AG04450 (cell line): Measurements from ENCODE around the gene GRAMD1A. TPM values are rescaled to one million over a fixed set of nuclear protein-coding genes. Genes with fewer than 3 reads are reported as not detected.
"Not testable (repeated sequence)": the region's sequence is repeated elsewhere in the genome, so short reads cannot be mapped to it uniquely, and the experiment has no call there.

ENCODE experiments used
- CTCF ChIA-PET: fragments of 300-600, 350-600 bp; formaldehyde crosslinking; extraction: SDS; loops from one replicate; lab custom pipeline; 2022; ENCODE audit warnings: antibody characterized with exemption, inconsistent platforms; lab: Charles Lee
- POLR2A ChIA-PET: fragments of 350-600 bp; formaldehyde crosslinking; extraction: SDS; loops from one replicate; lab custom pipeline; 2021; ENCODE audit warnings: antibody characterized with exemption, inconsistent platforms; lab: Yijun Ruan, JAX
- DNase-seq: peaks from one replicate; pipeline ENCODE4 v3.0.0-alpha.2; 2011; ENCODE audit warnings: low read depth, low spot score
- H3K27ac ChIP-seq: one replicate; pipeline ENCODE4 v1.5.1; 2012; ENCODE audit warnings: low read depth, low read length, control low read depth
- H3K27me3 ChIP-seq: one replicate; pipeline ENCODE4 v1.6.0; 2012; ENCODE audit warnings: low read length; ENCODE audit not compliant: control insufficient read depth, insufficient read depth
- H3K4me3 ChIP-seq: 2 replicates; pipeline ENCODE4 v1.5.1; 2011; ENCODE audit warnings: mild to moderate bottlenecking, low read depth, low read length, control low read depth
- H3K9me3 ChIP-seq: 2 replicates; pipeline ENCODE4 v1.5.1; 2012; ENCODE audit warnings: low read length; ENCODE audit not compliant: control insufficient read depth, insufficient read depth
- CTCF ChIP-seq: IDR thresholded peaks from 2 replicates; pipeline ENCODE4 v1.5.1; 2011; ENCODE audit warnings: low read depth, low read length, control low read depth, inconsistent platforms
- polyA plus RNA-seq: library from polyadenylated mRNA; depleted of rRNA; stranded (reverse); fragments of >200 nt; gene quantifications from 2 replicates; pipeline ENCODE4 v1.2.3, GENCODE V29; 2011

The GRAMD1A gene
- polyA plus RNA-seq, 1 experiment: 53.2 TPM

- ChIA-PET POLR2A (interaction anchor here (0.5 kb wide), 1 partner anchor 679 kb away, joined by 3 read pairs; no protein-coding TSS in a partner anchor), CTCF (interaction anchor here (0.9 to 1.5 kb wide), 3 partner anchors 31 to 136 kb away, joined by 3 to 6 read pairs (median 5); no protein-coding TSS in a partner anchor)
- DNase-seq: no peak
- H3K27ac ChIP-seq: no peak overlapping the region
- no peak for TF ChIP-seq CTCF
- H3K4me3 ChIP-seq: no peak overlapping the region
- H3K9me3 ChIP-seq: no peaks in the 10 kb centered on the region; the same call in 1 of the 2 replicates
- H3K27me3 ChIP-seq: no peaks in the 10 kb centered on the region
These were observed 5.3 kb downstream of the GRAMD1A start for GRCh38 chr19:35005256-35005977.

GRCh38 chr19:35006007-35006341 lies 5.9 kb downstream of the GRAMD1A start:
- DNase-seq: not testable (repeated sequence)

GRCh38 chr19:35006342-35006998 lies 6.3 kb downstream of the GRAMD1A start:
- CTCF ChIA-PET: interaction anchor here (0.9 to 1.8 kb wide), 6 partner anchors 32 to 134 kb away, joined by 3 to 7 read pairs (median 6); partner anchors contain the start of gene LGI4
- Histone ChIP-seq H3K27me3 (no peaks in the 10 kb centered on the region), H3K4me3 (no peak overlapping the region), H3K27ac (no peak overlapping the region), H3K9me3 (no peaks in the 10 kb centered on the region; the same call in 1 of the 2 replicates)
- DNase-seq: no peak
- POLR2A ChIA-PET: interaction anchor here (0.5 kb wide), 1 partner anchor 680 kb away, joined by 3 read pairs; no protein-coding TSS in a partner anchor
- TF ChIP-seq CTCF: no peak

More at GRCh38 chr19:35006007-35006341, 5.9 kb downstream of the GRAMD1A start:
- not testable (repeated sequence) for H3K27ac ChIP-seq, H3K27me3 ChIP-seq, H3K4me3 ChIP-seq, H3K9me3 ChIP-seq
- CTCF ChIA-PET: interaction anchor here (0.9 to 1.8 kb wide), 6 partner anchors 32 to 135 kb away, joined by 3 to 7 read pairs (median 6); partner anchors contain the start of gene LGI4
- POLR2A ChIA-PET: interaction anchor here (0.5 kb wide), 1 partner anchor 680 kb away, joined by 3 read pairs; no protein-coding TSS in a partner anchor

- no peak overlapping the region for H3K4me3 ChIP-seq
- no peaks in the 10 kb centered on the region; the same call in 1 of the 2 replicates for H3K9me3 ChIP-seq
- no peaks in the 10 kb centered on the region for H3K27me3 ChIP-seq
- ChIA-PET CTCF (interaction anchor here (1.2 to 1.8 kb wide), 2 partner anchors 34 to 37 kb away, joined by 6 to 7 read pairs; no protein-coding TSS in a partner anchor), POLR2A (no interaction called here)
- DNase-seq: no peak
- H3K27ac ChIP-seq: no peak overlapping the region
- TF ChIP-seq CTCF: no peak
These were observed 6.9 kb downstream of the GRAMD1A start for GRCh38 chr19:35006999-35007365.

GRCh38 chr19:35007427-35007826 lies 7.3 kb downstream of the GRAMD1A start:
- POLR2A ChIA-PET, H3K4me3 ChIP-seq, H3K9me3 ChIP-seq, DNase-seq, H3K27me3 ChIP-seq, H3K27ac ChIP-seq: not testable (repeated sequence)
- CTCF ChIA-PET: interaction anchor here (1.4 to 1.8 kb wide), 2 partner anchors 37 to 107 kb away, joined by 4 to 6 read pairs; no protein-coding TSS in a partner anchor
